NCI-H774 (cell line): ENCODE data around the gene SLC23A2.
"Not testable (repeated sequence)": the region's sequence is repeated elsewhere in the genome, so short reads cannot be mapped to it uniquely, and the experiment has no call there.

Experiments used
- DNase-seq: peaks from one replicate; lab custom pipeline; 2025; lab: John Stamatoyannopoulos, UW

SLC23A2 gene

GRCh38 chr20:5001174-5002076 is at the start of gene SLC23A2:
SLC23A2 (minus strand) TSS chr20:5001510; CDS start chr20:4932562, 68,948 bp downstream.
- DNase-seq = peak; percentile 28

DNA sequence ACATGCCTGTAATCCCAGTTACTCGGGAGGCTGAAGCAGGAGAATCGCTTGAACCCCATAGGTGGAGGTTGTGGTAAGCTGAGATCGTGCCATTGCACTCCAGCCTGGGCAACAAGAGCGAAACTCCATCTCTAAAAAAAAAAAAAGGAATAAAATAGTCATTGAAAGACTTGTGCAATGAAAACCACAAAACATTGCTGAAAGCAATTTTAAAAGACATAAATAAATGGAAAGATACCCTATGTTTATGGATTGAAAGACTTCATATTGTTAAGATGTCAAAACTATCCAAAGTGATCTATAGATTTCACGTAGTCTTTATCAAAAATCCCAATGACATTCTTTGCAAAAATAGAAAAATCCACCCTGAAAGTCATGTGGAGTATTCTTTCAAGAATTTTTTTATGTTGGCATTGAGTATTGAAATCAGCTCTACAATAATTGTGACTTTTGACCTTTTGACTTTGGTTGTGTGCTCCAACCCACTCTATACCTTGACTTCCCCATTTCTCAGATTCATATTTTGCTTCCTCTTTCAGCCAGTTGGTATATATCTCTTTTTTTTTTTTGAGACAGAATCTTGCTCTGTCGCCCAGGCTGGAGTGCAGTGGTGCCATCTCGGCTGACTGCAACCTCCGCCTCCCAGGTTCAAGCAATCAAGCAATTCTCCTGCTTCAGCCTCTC is 45.5 kb upstream of the SLC23A2 start:
- DNase-seq = no peak

DNA sequence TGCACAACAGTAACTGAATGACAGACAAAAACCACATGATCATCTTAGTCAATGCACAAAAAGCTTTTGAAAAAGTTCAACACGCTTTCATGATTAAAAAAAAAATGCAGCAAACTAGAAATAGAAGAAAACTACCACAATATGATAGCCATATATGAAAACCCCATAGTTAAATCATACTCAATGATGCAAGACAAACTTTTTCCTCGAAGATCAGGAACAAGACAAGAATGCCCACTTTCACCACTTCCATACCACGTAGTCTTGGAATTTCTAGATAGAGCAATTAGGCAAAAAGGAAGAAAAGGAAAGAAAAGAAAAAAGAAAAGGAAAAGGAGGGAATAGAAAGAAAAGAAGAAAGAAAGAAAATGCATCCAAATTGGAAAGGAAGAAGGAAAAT is 44.6 kb upstream of the SLC23A2 start:
- no peak for DNase-seq

DNA sequence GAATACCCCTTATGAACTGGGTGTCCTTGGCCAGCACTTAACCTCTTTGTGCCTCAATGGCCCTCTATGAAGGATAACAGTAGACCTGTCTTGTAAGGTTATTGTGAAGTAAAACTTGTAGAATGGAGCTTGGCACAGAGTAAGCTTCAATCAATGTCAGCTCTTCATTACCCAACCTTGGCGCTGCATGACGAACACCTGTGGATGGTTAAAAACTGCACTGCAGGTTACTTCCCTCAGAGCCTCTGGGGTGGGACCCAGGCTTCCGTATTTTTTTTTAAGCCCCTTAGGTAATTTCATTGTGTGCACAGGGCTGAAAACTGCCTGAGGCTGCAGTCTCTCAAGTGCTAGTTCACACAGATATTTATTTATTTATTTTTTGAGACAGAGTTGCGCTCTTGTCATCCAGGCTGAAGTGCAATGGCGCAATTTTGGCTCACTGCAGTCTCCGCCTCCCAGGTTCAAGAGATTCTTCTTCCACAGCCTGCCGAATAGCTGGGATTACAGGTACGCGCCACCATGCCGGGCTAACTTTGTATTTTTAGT is 42.8 kb upstream of the SLC23A2 start:
- no peak for DNase-seq

DNA sequence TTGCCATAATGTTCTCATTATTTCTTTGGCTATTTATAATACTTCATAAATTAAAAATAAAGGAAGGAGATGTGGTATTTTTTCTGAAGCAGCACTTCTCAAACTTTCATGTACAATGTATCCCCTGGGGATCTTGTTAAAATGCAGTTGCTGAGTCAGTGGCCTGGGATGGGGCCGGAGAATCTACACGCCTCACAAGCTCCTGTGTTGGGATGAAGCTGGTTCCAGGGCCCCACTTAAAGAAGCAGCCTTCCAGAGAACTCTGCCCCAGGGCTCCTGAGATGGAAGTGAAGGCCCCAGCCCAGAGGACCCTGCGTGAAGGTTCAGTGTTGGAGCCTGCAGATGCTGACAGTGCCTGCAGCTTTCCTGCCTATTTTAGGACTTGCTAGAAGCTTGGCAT is 40.1 kb upstream of the SLC23A2 start:
- no peak for DNase-seq

DNA sequence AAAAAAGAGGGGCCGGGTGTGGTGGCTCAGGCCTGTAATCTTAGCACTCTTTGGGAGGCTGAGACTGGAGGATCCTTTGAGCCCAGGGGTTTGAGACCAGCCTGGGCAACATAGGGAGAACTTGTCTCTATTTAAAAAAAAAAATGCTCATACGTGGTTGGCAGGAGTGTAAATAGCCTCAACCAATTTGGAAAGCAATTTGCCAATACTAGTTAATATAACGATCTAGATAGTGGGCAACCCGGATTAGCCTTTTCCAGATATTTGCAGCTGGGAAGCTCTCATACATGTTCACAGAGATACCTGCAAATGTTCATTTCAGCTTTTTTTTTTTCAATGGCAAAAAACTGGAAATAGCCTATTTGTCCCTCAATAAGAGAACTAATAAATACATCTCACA is 39.0 kb upstream of the SLC23A2 start:
- DNase-seq = no peak

GRCh38 chr20:5039889-5040288 is 38.6 kb upstream of the SLC23A2 start:
- DNase-seq = no peak

- DNase-seq = no peak
Measured at GRCh38 chr20:5039255-5039657, 37.9 kb upstream of the SLC23A2 start.

- DNase-seq = no peak
Measured at GRCh38 chr20:5036828-5037227, 35.5 kb upstream of the SLC23A2 start.

GRCh38 chr20:5035518-5035917 is 34.2 kb upstream of the SLC23A2 start:
- DNase-seq = not testable (repeated sequence)

GRCh38 chr20:5033566-5033965 is 32.3 kb upstream of the SLC23A2 start:
- no peak for DNase-seq

GRCh38 chr20:5031701-5032100 is 30.4 kb upstream of the SLC23A2 start:
- not testable (repeated sequence) for DNase-seq

DNA sequence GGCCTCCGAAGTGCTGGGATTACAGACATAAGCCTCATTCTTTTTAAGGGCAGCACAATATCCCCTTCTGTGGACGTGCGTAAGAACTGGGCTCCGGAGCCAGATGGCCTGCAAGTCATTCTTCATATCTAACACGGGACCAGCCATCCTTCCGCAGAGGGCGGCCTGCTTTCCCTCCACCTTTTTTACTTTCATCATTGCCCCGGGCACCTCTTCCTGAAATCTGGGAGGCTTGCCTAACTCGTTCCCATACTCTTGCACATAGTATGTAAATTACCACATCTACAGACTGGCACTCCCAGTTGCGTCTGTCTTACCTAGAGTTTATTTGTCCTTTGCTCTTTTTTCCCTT is 29.9 kb upstream of the SLC23A2 start:
- DNase-seq = no peak

DNA sequence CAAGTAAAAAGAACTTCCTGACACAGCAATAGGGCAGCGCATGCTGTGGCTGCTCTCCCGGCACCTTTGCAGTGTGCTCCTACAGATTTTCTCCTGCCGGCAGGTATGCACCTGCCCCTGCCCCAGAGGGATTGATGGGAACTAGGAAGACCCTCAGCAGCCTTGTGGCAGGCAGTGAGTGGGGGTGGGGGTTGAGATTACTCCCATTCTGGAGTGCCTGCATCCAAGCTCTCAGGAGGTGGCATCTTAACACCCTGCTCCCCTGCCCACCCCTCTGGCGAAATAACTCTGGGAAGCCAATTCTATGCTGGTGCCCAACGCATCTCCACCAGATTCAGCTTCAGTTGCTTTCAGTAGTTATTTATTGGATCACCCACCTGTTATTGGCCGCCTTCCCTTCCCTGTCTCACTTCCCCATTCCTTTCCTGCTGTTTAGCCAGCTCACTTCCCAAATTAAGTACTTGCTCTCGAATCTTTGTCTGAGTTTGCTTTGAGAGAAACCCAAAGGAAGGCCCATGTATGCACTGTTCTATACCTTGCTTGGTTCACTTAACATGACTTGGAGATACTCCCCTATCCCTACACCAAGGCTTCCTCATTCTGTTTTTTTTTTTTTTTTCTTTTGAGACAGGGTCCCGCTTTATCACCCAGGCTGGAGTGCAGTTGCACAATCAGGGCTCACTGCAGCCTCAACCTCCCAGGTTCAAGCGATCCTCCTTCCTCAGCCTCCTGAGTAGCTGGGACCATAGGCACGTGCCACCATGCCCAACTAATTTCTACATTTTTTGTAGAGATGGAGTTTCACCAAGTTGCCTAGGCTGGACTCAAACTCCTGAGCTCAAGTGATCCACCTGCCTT is 29.3 kb upstream of the SLC23A2 start:
- no peak for DNase-seq

DNA sequence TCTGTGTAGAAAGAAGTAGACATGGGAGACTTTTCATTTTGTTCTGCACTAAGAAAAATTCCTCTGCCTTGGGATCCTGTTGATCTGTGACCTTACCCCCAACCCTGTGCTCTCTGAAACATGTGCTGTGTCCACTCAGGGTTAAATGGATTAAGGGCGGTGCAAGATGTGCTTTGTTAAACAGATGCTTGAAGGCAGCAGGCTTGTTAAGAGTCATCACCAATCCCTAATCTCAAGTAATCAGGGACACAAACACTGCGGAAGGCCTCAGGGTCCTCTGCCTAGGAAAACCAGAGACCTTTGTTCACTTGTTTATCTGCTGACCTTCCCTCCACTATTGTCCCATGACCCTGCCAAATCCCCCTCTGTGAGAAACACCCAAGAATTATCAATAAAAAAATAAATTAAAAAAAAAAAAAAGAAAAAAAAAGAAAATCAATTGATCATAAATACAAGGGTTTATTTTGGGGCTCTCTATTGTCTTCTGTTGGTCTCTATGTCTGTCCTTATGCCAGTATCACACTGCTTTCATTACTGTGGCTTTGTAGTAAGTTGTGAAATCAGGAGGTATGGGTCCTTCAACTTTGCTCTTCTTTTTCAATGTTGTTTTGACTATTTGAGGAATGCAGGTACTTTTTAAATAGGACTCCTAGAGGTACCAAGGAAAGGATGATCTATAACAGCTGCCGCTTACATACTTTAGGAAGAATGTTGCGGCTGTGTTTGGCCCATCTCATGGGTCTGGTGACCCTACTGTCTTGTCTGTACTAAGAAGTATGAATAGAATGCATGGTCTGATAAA is 27.1 kb upstream of the SLC23A2 start:
- DNase-seq = not testable (repeated sequence)

- no peak for DNase-seq
Measured at GRCh38 chr20:5024982-5025381, 23.7 kb upstream of the SLC23A2 start.

DNA sequence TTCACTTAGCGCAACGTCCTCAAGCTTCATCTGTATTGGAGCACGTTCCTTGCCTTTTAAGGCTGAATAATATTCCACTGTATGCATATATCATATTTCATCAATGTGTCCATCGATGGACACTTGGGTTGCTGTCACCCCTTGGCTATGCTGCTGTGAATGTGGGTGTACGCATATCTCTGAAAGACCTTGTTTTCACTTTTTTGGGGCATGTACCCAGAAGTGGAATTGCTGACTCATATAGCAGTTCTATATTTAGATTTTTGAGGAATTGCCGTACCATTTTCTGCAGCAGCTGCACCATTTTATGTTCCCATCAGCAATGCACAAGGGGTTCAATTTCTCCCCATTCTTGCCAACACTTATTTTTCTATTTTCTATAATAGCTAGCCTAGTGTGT is 22.8 kb upstream of the SLC23A2 start:
- no peak for DNase-seq

DNA sequence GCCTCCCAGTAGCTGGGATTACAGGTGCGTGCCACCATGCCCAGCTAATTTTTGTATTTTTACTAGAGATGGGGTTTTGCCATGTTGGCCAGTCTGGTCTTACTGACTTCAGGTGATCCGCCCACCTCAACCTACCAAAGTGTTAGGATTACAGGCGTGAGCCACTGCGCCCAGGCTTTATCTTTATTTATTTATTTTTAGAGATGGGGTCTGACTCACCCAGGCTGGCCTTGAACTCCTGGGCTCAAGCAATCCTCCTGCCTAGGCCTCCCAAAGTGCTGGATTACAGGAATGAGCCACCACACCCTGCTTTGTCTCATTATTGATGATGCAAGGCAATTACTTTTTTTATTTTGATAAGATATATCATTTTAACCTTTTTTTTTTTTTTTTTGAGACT is 21.9 kb upstream of the SLC23A2 start:
- DNase-seq = not testable (repeated sequence)

- no peak for DNase-seq
Measured at GRCh38 chr20:5020760-5021159, 19.4 kb upstream of the SLC23A2 start.

DNA sequence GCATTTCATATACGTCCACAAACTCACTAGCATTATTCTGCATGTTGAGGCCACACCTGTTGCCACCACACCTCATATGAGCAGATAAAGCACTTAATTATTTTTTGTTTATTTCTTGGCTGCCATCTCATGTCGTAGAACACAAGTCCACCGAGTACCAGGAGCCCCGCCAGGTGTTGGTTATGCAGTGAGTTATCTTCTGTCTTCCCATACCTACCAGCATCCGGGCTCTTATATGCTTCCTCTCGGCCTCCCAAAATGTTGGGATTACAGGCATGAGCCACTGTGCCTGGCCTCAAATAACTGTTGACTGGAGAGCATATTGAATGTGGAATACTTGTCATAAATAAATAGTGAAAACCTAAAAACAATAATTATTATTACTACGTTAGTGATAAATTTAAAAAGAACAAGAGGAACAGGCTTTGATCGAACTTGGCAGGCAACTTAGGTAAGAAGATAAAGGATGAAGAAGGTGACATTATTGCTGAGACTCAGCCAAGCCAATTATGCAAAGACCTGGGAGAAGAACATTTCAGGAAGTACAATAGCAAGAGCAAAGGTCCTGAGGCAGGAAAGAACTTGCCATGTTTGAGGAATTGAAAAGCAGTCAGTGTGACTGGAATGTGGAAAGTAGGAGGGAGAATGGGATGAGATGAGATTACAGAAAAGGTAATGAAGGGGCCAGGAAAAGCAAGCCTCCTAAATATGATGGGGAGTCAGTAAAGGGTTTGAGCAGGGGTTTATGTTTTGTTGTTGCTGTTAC is 12.6 kb upstream of the SLC23A2 start:
- DNase-seq = no peak

- no peak for DNase-seq
Measured at GRCh38 chr20:5008759-5009158, 7.4 kb upstream of the SLC23A2 start.
